Subcutaneous adipose tissue (tissue), 4 donors: ENCODE results near the gene WDR7. TPM values are rescaled to one million over a fixed set of nuclear protein-coding genes. Genes with fewer than 3 reads are reported as not detected.

Experiments
- total RNA-seq, 4 donors: library from RNA; depleted of rRNA; stranded (reverse); fragments of >200 nt; gene quantifications; one replicate each; pipeline ENCODE4 v1.1.0, GENCODE V29; 2016
- TF ChIP-seq, protein P1 (sequence below): fragments of 450-650 bp; IDR thresholded peaks from one replicate; pipeline ENCODE4 v1.5.1; 2016; ENCODE audit warnings: low read depth, mild to moderate bottlenecking, control low read depth, antibody characterized with exemption, moderate library complexity

The WDR7 gene
- total RNA-seq, 4 donors from 2014 or later, result 28.7 to 46.1 (median 37.4) TPM

- TF ChIP-seq, protein P1, sequence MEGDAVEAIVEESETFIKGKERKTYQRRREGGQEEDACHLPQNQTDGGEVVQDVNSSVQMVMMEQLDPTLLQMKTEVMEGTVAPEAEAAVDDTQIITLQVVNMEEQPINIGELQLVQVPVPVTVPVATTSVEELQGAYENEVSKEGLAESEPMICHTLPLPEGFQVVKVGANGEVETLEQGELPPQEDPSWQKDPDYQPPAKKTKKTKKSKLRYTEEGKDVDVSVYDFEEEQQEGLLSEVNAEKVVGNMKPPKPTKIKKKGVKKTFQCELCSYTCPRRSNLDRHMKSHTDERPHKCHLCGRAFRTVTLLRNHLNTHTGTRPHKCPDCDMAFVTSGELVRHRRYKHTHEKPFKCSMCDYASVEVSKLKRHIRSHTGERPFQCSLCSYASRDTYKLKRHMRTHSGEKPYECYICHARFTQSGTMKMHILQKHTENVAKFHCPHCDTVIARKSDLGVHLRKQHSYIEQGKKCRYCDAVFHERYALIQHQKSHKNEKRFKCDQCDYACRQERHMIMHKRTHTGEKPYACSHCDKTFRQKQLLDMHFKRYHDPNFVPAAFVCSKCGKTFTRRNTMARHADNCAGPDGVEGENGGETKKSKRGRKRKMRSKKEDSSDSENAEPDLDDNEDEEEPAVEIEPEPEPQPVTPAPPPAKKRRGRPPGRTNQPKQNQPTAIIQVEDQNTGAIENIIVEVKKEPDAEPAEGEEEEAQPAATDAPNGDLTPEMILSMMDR, result no peak
Measured at GRCh38 chr18:56988022-56988421, 336.9 kb downstream of the WDR7 start.

DNA sequence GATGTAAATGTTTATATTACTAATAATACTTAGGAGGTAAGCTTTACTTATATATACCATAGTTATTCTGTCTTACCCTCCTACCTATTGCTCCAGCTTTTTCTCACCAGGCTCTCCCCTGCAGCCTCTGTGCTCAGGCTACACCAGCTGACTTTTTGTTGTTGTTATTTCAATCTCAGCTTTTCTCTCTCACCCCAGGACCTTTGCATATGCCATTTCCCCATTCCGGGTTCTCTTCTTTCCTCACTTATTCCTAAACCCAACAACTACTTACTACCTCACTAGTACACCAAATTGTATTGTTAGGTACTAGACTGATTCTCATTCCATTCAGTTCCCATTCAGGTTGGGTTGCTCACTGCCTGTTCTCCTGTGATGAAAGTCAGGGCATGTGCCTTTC, 339.5 kb downstream of the WDR7 start:
- TF ChIP-seq, protein P1, result no peak

DNA sequence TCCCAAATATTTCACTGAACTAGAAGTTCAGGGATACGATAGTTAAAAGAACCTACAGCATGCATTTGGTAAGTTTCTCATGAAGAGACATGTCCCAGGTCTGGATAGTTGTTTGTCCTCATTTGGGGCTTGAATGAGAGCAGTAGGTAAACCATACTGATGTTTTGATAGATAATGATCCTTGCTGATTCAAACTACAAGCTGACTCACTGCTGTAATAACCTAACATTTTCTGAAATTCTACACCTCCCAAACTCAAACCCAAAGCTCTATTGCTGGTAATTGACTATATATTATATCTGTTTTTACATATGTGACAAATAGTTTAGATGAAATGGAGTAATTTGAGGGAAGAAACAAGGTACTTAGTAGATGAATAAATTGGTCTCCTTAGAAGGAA, 341.6 kb downstream of the WDR7 start:
- TF ChIP-seq, protein P1, result no peak

- TF ChIP-seq, protein P1, result no peak
Measured at GRCh38 chr18:56995579-56996188, 344.5 kb downstream of the WDR7 start.

GRCh38 chr18:56997200-56997599, 346.0 kb downstream of the WDR7 start:
- TF ChIP-seq, protein P1, result no peak

DNA sequence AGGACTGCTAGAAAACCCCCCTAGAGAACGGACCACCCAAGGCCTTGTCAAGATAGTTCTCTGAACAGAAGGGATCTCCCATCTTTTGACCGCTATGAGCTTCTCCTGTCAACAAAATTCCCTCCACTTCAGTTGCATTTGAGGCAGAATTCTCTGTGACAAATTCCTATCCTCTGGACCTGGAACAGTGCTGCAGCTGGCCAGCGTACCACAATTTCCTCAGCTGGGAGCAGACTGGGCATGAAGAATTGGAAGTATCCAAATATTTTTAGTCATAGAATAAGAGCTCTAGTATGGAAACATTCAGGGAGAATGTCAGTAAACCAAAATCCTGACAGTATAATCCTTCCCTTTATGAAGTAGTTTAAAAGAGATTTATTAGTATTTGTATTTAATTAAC, 348.7 kb downstream of the WDR7 start:
- TF ChIP-seq, protein P1, result no peak

GRCh38 chr18:57002627-57003026, 351.5 kb downstream of the WDR7 start:
- TF ChIP-seq, protein P1, result no peak
